Medulla oblongata (tissue), 1 donor: ENCODE measurements around the gene CHIT1.
A peak's percentile ranks its signal among the peaks of the same experiment; 100 is the strongest.
"Not testable (repeated sequence)": the region's sequence is repeated elsewhere in the genome, so short reads cannot be mapped to it uniquely, and the experiment has no call there.

Experiments
- DNase-seq: peaks from one replicate; pipeline ENCODE4 v3.0.0-alpha.2; 2015; ENCODE audit errors: extremely low spot score

CHIT1 gene

DNA sequence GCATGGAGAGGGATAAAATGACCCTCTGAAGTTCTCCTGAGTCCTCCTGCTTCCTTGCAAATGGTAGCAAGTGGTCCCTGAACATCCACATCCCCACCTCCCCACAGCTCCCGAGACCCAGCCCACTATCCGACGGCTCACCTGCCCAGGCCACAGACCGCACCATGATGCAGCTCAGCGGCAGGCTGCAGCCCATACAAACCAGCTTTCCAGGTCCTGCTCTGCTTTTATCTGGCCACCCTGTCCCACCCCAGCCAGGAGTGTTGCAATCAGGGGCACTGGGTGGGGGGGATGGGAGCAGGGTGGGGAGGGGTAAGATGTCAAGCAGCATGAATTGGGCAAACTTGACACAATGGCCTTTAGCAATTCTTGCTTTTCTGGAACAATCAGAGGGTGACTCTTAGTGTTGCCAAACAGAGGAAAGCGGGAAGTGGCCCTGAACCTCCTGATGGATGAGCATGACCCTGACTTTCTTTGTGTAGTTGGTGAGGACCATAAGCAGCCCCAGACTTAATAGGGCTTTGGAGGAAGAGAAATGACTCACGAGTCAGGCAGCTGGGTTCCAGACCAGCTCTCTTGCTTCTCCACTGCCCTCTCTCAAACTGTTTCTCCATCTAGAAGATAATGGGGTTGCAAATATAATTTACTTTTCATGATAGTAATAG lies at the start of gene CHIT1:
TSS of gene CHIT1 (minus strand) at position 203 of the 665 bp plus-strand sequence. CDS start at position 166, 37 bp downstream.
- no peak for DNase-seq

DNA sequence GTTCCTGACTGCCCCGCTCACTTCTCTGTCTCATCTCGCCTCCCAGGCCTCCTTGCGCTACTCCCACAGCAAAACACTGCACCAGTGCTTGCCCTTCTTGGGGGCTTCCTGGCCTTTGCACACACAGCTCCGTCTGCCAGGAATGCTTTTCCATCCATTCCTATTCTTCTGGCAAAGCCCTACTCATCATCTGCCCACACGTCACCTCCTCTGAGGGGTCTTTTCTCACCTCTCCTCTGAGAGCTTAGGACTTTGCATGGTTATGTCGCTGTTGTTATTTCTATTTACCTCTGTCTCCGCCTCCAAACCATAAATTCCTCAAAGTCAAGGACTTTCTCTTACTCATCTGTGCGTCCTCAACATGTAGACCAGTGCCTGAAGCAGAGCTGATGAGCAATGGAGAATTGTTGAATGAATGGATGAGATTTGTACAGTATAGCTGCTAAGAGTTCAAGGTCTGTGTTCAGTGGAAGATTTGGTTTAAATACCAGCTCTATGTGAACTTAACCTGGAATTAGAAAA lies 49.5 kb upstream of the CHIT1 start:
- DNase-seq = no peak

DNA sequence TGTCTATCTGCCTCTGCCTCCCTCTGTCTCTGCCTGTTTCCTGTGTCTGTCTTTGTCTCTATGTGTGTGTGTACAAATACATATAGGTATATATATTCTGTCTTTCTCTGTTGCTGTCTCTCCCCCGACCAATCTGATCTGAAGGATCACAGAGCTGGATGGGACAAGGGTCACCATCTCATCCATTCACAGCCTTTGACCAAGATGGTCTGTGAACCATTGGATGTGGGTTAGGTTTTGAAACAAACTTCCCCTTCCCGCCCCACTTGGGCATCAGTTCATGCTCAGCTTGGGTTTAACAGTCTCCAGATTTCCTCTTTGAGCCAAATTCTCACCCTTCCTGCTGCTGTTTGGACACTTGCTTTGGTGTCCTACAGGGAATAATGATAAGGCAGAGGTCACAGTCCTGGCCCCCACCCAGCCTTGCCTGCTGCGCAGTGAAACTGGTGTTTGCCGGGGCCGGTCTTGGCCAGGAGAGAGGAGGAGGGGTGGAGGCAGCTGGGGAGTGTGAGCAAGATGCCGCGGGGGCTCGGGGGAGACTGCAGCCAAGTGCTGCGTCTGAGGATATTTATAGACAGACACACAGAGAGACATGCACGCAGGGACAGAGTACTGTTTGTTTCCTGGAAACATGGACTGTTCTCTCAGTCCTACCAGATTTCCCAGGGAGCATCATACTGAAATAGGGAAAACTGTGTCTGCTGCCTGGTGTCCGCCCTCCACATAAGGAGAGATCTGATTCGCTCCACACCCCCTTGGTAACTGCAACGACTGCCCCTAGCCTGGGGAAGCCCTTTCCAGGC lies 48.8 kb upstream of the CHIT1 start:
- DNase-seq = peak; percentile 93

DNA sequence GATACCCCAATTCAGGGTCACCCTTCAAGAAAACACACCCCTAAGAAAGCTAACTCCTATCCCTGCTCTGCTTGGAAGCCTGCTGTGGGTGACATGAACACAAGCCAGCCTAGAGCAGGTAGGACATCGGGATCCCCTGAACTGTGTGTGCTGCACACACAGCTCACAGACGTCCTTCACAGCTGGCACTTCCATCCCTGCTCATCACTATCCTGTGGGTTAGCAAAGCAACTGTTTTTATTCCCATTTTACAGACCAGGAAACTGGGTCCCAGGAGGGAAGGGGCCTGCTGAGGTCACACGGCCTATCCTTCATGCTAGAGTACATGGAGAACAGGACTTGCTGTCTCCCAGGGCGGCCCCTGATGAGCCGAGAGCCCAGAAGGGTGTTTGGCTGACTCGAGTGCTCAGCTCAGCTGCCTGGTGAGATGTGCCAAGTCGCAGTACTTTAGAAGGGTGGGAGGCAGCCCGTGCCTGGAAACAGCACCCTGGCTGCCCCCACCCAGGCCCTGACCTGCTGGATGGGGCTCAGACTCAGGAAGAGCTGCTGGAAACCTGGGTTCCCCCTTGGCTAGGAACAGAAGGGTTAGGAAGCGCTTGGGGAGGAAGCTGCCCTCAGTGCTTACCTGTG lies 47.6 kb upstream of the CHIT1 start:
- no peak for DNase-seq

DNA sequence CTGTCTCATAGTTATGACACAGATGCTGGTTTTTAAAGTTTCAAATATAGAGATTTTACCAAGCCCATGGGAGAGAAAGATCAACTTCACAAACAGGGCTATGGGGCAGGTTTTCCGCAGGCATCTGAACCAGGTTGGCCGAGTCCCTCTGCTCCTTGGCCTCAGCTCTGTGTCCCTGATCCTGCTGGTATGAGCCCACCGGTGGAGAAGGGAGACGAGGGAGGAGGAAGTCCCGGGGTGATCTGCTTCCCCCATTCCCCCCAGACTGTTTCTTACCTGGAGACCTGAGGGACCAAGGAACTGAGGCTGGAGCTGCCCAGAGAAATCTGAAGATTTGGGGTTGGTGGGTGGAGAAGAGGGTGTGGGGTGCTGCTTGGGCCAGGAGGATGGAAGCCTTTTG lies 46.9 kb upstream of the CHIT1 start:
- no peak for DNase-seq

DNA sequence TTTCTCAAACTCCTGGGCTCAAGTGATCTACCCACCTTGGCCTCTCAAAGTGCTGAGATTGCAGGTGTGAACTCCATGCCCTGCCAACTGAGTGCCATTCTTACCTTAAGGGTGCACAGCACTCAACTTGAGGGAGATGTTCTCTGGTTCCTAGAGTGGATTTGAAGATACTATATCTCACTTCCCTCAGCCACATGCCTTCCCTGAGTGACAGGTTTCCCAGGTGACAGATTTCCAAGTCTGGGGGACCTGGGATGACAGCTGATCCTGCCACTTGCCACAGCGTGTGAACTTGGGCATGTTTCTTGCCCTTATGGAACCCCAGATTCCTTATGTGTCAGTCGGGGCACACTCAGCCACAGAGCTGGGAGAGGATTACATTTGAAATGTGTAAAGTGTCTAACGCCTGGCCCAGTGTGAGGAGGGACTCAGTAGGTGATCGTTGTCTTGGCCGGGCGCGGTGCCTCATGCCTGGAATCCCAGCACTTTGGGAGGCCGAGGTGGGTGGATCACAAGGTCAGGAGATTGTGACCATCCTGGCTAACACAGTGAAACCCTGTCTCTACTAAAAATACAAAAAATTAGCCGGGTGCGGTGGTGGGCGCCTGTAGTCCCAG lies 46.3 kb upstream of the CHIT1 start:
- peak; percentile 6 for DNase-seq

DNA sequence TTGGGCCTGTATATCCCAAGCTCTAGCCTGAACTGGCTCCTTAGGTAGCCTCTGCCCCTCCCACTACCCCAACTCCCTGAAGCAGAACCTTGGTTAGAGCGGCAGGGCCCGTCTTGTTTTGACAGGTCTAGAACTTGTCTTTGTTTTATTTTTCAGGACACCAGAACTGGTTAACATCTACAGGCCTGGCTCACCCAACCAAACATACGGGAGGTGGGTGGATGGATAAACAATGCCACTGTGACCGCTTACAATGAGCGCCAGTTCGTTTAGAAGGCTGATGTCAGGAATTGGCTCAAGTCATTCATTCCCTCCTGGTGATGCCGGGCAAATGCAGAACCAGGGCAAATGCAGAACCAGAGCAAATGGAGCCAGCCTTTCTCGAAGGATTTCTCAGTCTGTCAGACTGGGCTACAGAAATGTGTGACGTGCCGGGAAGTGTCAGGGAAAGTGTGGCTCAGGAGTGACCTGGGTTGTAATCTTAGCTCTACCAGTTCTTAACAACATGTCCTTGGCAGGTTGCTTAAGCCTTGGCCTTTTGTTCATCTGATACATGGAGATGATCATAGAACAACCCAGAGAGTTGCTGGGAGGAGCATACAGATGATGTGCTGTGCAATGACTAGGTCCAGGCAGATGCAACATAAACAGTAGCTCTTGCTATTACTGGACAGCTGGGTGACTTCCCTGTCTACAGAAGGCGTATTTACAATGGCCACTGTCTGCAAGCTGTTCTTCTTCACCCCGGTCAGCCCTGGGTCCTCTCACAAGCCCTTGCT lies 45.3 kb upstream of the CHIT1 start:
- DNase-seq = peak; percentile 91

DNA sequence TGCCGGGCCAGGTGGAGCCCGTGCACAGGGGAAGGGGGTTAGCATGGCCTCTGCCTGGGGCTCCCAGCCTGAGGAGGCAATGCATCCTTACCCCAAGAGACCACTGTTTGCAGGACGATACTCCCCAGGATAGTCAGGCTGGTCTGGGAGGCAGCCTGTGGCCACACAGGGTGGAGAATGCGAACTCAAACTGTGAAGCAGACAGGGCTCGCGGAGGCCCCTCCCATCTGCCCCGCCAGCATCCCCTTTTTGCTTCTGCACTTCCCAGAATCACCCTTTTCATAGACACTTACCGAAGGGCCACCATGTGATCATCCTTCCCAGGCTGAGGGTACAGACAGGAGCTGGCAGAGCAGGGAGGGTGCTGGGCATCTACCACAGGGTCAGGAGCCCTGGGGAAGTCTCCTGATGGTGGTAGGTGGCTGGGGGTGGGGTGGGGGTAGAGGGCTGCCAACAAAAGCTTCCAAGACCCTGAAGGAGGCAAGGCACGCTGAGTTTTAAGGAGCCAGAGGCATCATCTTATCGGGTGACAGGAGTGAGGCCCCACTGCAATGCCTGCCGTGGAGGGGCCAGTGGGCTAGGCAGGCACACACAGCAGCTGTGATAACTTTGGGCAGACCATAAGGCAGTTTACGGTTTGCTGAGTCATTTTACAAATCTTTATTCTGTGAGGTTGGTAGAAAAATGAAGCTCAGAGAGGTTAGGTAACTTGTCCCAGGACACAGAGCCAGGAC lies 44.6 kb upstream of the CHIT1 start:
- DNase-seq = peak; percentile 82

DNA sequence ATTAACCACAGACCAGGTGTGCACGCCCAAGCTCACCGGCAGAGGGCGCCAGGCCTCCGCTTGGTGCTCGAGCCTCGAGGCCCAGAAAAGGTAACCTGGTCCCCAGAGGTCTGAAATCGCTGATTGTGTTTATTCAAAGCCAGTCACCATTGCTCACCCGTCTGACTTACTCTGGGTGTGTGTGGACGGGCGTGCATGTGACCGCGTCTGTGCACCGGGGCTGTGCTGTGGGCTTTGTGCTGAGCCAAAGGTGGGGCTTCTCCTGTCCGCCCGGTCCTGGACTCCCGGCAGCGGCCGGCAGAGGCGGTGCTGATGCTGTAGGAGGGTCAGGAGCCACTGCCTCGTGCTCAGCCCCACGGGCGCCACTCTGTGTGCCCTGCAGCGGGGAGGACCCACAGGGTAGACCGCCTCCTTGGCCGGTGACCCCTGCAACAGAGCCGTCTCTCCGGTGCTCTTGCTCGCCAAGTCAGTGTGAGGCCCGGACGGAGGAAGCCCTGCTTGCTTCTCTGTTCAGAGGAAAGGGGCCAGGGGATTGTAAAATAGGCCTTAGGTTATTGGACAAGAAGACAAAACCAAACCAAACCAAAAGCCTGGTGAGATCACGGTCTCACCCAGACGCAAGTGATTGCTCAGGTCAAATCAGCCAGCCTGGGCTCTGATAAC lies 43.9 kb upstream of the CHIT1 start:
- DNase-seq = peak; percentile 94

DNA sequence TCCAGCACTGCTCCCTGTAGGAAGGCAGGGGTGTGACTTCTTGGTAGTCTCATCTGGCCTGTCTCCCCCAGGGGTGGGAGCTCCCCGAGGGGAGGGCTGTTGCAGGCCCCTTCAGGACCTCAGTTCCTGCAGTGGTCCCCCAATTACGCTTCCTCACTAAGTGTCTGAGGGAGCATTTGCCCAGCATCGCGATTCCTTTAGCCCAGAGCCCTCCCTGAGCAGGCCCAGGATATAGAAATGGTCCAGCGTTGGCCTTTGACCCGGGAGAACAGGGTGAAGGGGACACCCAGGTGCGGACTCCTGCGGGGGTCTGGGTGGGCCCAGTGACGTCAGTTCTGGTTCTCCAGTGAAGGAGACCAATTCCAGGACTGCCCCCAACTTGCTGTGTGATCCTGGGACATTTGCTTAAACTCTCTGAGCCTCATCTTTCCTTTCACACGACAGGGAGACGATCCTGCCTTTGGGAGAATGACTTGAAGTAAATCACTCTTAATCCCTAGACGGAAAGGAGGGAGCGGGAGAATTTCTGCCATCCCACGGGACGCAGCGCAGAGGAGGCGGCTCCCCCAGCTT lies 43.2 kb upstream of the CHIT1 start:
- DNase-seq = no peak

DNA sequence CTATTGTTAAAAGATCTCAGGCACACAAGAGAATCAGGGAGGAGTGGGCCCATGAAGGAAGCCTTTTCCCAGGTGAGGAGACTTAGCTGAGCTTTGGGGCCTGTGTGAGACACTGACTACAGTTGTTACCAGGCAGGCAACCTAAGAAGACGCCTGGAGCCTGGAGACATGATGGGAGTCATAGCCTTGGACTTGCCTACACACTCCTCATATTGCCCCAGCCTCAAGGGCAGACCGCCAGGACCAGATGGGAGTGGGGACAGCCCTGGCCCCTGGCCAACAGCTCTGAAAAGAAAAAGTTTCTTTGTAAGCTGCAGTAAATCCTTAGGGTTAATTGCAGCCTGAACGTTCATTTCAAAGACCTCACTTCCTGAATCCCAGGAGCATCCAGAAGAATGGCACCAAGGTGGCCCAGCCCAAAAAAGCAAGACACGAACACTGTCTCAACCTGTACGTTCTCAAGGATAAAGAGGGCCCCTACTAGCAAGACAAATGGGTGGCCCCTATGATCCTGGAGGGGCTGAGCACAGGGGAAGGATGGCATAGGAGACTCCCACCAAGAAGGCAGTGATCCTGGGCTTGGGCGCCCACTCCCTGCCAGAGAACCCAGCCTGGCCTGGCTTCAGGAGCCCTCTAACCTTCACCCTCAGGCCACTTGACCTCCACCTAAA lies 42.6 kb upstream of the CHIT1 start:
- peak; percentile 7 for DNase-seq

DNA sequence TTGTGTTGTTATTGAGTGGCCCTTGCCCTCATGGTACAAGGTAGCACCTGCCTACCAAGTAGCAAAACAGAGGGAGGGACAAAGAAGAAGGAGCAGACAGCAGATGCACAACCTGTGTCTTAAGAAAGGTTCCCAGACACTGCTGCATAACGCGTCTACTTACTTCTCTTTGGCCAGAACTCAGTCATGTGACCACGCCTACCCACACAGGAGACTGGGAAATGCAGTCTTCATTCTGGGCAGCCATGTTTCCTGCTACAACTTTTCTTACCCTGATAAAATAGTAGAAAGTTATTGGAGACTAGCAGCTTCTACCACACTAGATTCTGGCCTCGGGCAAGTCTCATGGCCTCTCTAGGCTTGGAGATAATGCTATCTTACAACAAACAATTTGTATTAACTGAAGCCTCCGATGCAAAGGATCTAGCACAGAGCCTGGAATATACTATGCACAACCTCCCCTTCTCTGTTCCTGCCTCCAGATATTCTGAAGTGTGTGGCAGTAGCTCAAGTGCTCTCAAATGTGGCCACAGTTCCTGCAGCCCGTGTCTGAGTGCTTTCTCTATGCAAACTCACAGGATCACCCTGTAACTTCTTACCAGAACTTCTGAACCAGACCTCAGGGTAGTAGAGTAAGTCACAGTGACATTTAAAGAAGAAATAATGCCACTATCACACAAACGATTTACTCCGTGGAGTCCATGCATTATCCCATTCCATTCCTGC lies 41.7 kb upstream of the CHIT1 start:
- DNase-seq = peak; percentile 84

DNA sequence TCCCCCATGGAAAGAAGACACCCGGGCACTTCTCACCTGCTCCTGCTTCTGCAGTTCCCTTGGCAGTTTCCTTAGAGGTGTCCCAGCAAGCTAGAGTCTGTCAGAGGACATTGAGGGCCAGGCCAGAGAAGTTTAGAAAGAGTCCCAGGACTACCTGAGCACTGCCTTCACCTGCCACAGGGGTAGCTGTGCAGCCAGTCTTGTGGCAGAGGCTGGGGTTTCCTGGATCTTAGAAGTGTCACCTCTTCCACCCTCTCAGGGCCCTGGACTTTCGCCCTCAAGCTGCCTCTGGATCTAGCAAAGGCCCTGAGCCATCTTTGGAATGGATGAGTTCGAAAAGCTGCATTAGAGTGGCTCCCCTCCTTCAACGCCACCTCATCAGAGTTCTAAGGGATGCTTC lies 41.0 kb upstream of the CHIT1 start:
- no peak for DNase-seq

DNA sequence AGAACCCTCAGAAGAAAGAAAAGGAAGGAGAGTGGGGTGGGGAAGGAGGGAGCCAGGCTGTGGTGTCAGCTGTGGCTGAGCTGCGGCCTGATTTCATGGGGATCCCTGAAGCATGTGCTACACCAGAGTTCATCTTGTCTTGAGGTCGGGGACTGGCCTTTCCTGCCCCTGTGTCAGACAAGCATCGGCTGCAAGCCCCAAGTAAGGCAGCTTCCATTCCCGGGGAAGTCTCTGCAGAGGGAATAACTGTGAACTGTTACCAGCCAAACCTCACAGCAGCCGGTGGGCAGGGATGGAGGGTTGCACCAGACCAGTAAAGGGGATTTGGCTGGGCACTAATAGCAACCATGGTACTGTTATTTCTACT lies 40.2 kb upstream of the CHIT1 start:
- DNase-seq = no peak

DNA sequence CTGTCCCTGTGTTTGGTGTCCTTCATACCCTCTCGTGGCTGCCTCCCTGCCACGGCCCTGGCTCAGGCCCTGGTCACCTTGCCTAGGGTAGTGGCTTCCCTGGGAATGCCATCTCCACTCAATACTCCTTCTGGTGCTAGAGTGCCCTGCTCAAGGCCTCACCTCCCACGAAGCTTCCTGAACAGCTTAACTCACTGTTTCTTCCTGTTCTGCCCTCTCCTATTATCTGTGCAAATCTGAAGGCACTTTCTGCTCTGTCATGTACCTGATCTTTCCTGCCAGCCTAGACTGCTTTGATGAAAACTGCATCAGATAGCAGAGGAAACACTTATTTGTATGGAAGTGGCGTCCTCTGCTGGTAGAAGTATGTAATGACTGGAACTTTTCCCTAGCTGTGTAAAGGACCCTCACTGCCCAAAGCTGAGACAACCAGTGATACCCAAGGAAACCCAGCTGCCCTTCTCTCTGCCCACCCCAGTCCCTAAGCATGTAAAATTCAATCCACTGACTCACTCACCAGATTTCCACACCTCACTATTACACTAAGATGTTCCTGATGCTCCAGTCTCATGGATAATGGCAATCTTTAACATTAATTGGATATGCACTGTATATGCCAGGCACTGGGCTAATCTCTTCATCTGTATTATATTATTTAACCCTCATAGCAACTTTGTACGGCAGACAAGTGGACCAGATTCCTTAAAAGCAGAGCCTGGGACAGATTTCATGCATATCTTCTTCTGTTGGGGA lies 39.6 kb upstream of the CHIT1 start:
- DNase-seq = peak; percentile 93

DNA sequence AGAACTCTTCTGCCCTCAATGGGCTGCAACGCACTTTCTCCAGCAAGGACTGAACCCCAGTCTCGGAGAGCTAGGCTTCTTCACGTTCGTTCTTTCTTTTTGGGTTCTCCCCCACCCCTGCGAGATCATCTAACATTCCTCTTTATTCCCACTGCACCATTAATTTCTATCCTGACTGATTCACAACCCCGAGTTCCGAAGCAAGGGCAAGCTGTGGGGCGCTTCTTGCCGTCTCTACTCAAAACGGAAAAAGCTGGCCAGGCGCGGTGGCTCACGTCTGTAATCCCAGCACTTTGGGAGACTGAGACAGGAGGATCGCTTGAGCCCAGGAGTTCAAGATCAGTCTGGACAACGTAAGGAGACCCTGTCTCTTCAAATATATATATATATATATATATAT lies 38.4 kb upstream of the CHIT1 start:
- DNase-seq = peak; percentile 2

DNA sequence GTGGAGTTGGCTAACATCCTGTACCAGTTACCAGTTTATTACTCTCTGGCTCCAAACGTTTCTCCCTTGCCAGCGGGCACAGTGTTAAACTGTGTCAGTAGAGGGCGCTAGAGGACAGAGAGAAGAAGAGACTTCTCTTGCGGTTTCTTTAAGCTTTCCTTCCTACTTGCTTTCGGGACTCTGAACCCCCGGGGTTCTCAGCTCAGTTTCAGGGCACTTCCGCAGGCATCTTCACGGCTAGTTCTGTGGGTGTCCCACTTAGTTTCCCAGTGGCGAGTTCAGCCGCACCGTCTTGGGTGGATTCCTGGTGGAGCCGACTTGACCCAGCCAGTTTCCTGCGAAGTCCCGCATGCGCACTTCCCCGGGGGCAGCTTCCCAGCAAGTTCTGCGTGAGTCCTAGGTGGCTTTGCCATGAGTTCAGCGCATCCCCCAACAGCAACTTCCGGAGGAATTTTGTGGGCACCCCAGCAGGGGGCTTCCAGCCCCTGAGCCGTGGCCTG lies 37.9 kb upstream of the CHIT1 start:
- peak; percentile 97 for DNase-seq

DNA sequence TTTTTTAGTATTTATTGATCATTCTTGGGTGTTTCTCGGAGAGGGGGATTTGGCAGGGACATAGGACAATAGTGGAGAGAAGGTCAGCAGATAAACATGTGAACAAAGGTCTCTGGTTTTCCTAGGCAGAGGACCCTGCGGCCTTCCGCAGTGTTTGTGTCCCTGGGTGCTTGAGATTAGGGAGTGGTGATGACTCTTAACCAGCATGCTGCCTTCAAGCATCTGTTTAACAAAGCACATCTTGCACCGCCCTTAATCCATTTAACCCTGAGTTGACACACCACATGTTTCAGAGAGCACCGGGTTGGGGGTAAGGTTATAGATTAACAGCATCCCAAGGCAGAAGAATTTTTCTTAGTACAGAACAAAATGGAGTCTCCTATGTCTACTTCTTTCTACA lies 36.7 kb upstream of the CHIT1 start:
- DNase-seq = not testable (repeated sequence)
